Activated CD8-positive, alpha-beta memory T cell treated with anti-CD3 and anti-CD28 coated beads, Interleukin-2, amount 50 U/mL, for 24 hours (primary cell): ENCODE measurements around the gene RALGAPA2.

ENCODE experiments used
- DNase-seq: peaks from one replicate; pipeline ENCODE4 v3.0.0-alpha.2; 2020; ENCODE audit errors: extremely low read depth

RALGAPA2 gene

DNA sequence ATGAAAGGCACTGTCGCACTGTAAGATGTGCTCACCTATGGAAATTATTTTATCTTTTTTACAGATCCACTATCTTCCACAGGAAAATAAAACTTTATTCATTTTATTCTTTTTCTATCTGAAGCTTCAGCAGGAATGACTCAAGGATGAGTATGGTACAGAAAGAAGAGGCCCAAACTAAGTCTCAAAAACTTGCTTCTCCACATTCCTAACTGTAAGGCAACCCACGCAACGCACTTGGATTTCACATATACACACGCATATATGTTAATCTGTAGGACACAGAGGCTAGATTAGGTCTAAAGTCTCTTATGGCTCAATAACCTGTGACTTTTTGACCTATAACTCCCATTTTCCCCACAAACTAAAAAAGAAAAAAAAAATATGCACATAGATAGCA lies 81.9 kb downstream of the RALGAPA2 start:
- DNase-seq: no peak

DNA sequence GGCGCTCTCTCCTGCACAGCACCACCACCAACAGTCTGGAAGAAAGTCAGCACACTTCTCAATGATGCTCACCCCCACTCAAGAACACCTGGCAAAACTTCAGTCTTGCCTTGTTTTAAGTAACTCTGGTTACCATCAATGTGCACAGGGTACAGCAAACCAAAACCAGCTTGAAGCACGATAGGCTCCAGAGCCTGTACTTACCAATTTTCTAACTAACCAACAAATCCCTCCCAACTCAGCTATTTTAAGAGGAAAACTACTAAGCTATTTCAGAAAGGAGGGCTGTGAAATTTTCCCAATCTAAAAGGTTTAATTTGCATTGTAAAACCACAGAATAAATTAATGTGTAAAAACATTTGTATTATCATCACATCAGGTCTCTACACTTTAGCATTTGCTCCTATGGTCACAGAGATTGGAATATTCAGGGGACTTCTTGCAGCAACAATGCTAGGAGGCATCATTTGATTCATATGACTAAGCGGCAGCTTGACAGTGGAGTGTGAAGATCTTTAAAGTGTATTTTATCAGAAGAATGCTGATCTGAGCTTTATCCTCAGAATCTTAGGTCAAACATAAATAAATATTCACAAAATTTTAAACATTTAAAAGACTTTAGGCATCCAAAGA lies 82.8 kb downstream of the RALGAPA2 start:
- DNase-seq: no peak

DNA sequence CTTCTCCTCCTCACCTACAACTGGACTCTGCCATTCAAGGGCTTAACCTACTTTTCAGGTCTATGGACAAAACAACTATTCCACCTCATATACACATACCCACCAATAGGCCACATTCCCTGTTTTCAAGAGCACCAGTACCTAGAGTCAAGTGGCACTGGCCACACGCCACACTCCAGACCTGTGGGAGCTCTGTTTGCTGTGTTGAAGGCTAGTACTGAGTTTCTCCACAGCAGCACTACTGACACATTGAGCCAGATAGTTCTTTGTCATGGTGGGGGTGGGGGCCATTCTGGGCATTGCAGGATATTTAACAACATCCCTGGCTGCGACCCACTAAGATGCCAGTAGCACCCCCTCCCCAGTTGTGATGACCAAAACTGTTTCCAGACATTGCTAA lies 84.1 kb downstream of the RALGAPA2 start:
- DNase-seq: no peak

DNA sequence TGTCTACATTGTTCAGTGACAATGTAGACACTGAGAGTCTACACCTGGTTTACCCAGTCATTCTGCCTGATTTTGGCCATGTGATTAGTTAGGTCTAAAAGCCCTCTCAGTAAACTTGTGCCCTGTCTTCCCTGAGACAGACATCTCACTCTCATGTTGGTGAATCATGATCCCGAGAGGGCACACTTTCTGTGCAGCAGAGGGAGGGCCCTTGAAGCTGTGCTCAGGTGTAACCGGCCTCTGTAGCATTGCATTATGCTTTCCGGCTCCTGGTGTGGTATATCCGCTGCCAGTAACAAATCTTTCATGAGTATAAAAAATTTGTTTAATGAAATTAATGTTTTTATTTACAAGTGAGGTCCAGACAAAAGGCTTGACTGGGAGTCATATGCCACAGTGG lies 85.0 kb downstream of the RALGAPA2 start:
- no peak for DNase-seq

DNA sequence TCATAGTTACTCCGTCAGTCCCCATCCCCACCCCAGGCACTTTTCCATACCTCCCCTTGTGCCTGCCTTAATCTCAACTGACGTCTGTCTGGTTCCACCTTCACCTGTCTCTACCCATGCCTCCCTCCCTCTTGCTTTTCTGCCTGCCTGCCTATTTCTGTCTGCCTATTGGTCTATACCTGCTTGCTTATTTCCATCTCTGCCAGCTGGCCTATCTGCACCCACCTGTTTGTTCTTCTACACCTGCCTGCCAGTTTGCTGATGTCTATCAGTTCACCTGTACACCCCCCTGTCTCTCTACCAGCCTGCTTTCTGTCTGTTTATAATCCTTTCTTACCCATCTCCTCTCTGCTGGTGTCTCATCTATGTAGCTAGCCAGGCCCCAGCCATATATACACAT lies 87.5 kb downstream of the RALGAPA2 start:
- DNase-seq: no peak

DNA sequence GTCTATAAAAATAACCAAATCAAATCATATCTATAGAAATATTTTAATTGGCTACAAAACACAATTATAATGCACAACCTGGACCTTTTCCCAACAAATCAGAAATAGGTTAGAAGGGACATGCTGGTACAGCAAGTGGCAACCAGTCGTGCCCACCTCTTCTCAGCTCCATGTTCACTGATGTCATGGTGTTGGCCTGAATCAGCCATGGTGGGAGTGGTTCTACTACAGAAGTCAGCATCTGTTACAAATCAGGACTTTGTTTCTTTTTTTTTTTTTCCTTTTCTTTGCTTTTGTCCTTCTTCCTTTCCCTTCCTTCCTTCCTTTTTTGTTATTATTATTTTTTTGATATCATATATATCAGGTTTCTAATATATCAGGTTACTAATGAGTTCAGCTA lies 91.2 kb downstream of the RALGAPA2 start:
- no peak for DNase-seq

DNA sequence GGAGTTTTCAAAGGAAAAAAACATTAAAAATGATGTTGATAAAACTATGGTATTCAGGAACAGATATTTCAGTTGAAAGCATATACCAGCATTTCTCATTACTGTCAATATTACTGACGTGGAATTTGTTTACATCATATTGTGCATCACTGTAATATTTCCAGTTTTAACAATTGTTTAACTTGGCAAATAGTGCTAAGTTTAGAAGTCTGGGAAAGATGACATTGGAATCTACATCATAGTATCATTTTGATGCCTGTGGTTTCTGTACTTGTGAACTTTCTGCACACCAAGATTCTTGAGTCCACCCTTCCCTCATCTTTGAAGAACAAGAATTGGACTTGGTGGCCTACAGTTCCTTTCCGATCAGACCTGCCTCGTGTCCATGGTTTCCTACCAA lies 98.1 kb downstream of the RALGAPA2 start:
- DNase-seq: no peak

DNA sequence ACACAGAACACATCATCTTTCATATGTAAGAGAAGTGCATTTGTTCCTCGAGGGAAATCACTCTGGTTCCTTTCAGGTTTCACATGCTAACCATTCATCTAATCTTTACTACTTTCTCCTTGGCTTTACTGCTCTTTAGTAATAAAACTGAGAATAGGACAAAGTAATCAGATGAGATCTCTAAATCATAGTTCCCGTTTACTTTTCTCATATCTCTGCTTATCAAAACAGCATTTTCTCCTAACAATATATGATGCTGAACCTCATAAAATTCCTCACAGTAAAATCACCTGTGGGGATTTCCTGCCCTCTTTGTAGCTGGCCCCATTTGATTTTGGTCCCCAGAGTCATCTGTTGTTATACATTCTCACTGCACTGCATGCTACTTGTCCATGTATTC lies 100.2 kb downstream of the RALGAPA2 start:
- DNase-seq: no peak

DNA sequence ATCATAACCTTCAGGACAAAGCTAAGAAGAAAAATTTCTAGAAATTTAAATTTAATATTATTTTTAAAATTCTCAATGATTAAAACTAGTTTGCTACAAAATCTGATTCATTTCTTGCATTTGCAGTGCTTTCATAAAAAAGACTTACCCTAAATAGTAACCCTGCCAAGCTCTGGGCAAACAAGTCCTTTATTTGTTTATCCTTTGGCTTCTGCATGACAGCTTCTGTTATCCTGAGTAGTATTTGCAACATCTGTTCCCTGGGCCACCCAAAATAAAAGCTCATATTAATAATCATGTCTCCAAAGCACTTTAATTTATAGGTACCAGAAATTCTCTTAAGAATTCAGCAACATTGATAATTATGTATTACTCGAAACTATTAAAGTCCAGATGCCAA lies 101.3 kb downstream of the RALGAPA2 start:
- DNase-seq: no peak

DNA sequence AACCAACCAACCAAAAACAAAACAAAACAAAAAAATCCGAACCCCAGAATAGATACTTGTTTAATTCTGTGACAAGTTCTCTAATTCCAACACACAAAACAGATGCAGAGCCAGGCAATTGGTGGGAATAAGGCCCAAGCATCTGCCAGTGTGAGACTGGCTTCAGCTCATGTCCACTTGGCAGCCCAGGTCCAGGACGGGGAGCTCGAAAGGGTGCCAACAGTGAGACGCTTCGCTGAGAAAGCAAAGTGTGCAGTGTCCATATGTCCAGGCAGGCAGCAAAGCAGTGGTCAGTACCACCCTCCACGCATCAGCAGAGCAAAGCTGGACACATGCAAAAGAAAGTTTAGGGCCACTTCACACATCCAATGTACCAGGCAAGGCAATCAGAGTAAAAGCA lies 102.9 kb downstream of the RALGAPA2 start:
- no peak for DNase-seq

DNA sequence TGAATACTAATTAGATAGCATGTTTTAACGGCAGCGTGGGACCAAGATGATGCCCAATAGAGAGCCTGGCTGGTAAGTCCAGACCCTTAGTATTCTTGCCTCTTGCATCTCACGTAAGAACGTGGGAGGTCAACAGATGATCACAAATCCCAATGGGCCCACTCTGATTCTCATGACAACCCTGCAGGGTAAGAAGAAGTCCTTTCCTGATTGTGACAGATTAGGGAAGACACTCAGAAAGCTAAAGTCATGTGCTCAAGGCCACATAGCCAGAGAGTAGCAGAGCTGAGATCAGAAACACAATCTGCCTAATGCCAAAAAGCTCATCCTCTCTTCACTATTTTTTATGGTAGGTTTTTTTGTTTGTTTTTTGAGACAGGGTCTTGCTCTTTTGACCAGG lies 103.8 kb downstream of the RALGAPA2 start:
- DNase-seq: no peak

DNA sequence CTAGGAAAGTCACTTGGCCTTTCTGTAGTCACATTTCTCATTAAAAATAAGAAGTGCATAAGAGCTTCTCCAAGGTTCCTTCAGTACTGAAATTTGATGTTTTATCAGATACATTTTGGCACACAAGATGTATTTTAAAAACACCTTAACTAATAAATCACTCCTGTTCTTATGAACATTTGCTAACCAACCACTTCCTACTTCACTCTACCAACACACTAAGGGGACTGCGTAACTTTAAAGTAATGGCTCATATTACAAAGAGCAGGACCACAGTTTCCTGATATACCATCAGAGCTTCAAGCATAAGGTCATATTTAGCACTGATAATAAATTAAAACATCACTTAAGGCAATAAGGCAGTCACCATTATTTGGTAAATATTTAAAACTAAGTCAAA lies 104.4 kb downstream of the RALGAPA2 start:
- no peak for DNase-seq

DNA sequence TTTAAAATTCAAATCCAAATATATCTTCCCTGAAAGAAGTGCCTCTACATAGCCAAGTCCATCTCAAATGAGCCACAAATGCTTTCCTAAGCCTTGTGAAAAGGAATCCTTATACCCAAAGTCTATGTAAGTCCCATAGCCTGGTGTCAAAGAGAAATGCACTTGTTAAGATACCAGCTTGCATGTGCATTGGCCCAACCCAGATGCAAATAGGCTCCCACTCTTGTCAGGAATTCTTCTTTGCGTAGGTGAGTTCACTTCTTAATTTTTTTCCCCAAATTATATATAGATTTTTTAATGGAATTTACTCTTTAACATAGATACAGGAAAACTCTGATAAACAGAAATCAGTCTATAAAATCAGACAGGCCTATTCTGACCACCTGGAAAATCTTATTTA lies 105.6 kb downstream of the RALGAPA2 start:
- DNase-seq: no peak

DNA sequence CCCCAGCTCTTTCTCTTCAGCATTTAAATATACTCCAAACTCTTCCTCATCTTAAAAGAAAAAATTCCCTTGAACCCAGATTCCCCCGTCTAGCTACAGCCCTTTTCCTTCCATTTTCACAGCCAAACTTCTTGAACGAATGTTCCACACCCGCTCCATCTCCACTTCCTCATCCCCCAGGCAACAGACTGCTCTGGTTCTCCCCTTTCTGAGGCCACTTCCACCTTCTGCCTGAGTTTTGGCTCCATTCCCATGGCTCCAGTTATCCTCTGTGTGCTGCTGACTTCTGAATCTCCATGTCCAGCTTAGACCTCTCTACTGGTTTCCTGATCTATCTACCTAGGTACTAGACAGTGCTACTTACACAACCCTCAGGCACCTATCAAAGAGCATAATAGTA lies 106.4 kb downstream of the RALGAPA2 start:
- DNase-seq: no peak

DNA sequence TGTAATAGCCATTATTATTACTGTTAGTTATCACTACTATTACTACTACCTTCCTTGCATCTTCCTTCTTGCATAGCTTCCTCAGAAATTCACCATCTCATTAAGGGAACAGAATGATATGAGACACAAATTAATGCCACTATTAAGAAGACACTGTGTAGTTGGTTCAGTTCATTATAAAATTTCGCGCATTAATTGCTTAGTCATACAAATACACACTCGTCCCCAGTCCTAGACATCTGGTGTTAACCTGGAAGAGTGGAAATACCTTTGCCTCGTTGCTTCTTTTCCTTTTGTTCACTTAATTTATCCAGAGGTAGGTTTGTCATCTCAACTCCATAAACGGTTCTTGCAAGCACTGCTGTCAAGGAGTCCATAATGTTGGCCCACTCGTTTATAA lies 107.5 kb downstream of the RALGAPA2 start:
- DNase-seq: no peak

DNA sequence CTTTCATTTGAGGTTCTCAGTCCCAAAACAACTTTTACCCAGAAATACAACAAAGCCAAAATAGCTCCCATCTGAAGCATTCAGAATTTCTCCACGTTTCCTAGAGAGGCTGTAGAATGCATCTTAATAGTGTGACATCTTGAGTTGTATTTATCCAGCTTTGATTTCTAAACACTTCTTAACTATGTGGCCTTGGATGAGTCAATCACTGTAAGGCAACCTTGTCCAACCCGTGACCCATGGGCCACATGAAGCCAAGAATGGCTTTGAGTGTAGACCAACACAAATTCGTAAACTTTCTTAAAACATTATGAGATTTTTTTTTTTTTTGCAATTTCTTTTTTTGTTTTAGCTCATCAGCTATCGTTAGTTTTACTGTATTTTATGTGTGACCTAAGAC lies 108.1 kb downstream of the RALGAPA2 start:
- no peak for DNase-seq

DNA sequence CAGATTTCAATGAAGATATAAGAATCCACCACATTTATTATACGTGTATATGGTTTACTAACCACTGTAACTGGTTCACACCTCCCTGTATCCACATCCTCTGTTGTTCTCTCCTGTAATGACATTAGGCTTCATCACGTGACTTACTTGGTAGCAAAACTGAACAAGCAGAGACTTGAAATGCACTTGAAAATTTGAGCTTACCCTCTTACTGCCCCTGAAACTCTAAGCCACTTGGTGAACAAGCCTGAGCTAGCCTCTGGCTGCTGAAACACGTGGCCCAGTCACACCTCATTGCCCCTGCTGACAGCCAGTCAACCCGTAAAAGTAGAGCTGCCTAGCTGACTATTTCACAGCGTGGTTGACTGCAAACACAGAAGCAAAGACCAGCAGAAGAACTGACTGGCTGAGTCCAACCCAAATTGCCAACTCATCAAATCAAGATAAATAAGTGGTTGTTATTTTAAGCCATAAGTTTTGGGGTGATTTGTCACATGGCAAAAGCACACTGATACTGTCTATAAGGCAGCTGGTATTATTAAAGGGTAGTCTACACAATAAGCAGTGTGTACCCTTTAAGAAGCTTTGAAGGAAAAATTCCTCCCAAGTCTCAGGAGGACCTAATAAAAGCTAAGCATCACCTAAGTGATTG lies 109.0 kb downstream of the RALGAPA2 start:
- no peak for DNase-seq

DNA sequence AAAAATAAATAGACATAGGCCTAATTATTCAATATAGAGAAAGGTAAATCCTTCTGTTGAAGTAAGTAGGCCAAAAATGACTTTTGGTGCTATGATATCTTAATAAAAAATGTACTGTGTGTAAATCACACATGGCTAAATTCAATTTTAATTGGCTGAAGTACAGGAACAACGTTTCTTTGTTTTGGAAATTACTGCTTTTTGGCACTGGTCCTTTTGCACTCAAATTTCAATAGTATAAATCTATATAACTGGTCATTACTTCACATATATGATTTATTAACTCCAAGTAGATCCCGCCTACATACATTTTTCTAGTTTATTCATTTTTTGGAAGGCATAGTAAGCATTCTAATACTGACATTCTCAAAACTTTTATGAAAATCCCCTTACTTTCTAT lies 114.5 kb downstream of the RALGAPA2 start:
- DNase-seq: no peak

DNA sequence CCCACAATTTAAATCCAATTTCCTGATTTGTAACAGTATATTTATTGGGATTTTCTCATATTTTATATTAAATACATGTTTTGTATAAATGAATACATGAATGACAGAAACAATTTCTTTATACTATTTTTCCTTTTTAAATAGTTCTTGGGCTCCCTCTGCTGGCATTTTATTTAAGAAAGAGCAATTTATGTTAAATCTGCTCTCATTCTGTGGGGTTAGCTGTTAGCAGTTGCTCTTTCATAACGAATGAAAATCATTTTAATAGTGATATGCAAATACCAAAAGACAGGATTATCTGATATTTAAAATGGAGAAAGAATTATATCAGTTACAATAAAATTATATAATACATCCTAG lies 118.3 kb downstream of the RALGAPA2 start:
- no peak for DNase-seq

DNA sequence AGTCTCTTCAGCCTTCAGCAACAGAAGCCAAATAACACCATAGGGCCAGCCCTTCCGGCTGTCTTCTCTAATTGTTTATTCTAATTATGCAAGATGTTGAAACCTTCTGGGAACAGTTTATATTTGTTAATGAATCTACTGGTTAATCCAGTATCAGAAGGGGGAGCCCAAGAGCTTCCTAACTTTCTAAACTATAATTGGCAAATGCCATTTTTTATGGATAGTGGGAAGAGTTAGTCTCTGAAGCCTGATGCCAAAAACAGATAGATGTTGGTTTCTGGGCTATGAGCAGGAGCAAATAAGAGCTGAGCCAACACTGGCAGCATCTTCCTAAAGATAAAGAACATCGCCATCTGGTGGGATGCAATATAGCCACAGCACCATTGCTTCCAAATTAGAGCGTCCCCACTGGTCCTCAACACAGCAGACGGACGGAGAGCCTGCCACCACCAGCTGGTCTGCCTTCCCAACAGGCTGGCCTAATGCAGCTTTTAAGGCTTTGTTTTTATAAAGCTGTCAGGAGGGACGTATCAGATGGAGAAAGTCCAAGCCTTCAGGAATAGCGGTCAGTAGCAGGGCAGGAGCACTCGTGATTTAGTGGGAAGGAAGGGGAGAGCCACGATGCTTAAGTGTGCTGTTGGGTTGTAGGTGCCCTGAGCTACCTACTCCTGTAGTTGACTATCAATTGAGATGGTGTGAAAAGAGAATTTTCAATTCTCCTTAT lies 118.8 kb downstream of the RALGAPA2 start:
- no peak for DNase-seq

DNA sequence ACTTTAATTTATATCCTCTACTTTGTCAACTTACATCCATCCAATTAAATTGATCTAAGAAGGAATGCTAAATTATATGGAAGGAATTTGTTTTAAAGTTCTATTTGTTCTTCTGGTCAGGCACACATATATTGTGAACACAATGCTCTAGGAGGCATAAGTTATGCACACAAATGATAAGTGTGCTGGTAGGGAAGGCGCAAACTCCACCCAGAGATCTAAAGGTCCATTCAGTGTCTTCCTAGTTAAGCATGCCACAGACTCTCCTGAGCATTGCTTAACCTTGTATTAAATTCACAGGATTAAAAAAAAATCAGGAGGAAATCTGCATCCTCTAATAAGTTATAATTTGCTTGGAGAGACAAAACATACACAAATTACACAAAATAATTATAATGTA lies 127.3 kb downstream of the RALGAPA2 start:
- no peak for DNase-seq

DNA sequence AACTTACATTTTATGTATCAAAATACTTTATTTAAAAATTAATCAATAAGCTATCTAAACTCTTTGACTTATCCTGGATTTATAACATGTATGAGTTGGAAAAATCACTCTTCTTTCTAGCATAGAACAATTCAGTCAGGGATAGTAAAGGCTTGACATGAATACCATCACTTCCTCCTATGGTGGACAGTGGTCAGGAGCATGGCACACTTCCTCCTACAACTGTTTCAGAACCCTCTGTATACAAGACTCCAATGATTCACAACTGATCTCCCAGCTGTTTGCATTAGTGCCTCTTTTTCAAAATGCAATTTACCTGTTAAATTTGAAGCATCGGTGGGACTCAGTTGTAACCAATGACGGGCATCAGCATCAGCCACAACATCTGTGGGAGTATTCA lies 129.7 kb downstream of the RALGAPA2 start:
- DNase-seq: no peak

DNA sequence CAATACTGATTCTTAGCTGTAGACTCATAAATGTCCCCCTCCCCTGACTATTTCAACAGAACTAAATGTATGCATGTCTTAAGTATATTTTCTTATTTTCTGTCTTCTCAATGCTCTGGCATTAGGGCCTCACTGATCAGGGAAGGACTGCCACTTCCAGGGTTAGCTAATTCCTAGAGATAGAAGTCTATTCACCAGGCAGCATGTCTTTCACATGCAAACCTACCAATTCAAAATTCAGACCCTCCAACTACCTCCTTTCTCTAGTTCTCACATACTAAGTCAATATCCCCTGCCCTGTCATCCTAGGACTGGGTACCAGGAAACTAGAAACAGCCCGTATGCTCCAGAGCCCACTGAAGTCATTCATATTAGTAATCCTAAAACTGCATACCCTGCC lies 132.3 kb downstream of the RALGAPA2 start:
- no peak for DNase-seq

DNA sequence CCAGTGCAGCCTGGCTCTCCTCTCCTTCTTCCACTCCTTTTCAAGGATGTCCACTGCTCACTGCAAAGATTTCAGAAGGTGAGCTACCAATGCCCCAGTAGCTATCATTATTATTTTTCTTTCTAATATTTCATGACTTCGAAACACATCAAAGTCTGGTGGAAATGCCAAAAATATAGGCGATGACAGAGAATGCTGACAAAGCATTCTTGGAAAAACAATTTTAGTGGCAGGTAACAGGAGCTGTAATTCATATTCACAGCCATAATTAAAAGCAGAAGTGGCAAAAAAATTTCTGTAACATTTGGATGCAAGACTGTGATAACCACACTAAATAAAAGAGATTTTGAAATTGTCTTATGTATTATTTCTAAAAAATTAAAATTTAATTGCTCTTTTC lies 133.6 kb downstream of the RALGAPA2 start:
- no peak for DNase-seq
